WTC11 (cell line): ENCODE measurements around the gene NAA20. TPM values are rescaled to one million over a fixed set of nuclear protein-coding genes. Genes with fewer than 3 reads are reported as not detected.

Experiments used
- ATAC-seq: fragments of 200-7000 bp; cut with Tn5 transposase; 2 replicates; pipeline ENCODE4 v1.10.0; 2021; ENCODE audit warnings: mild to moderate bottlenecking, moderate library complexity
- CTCF ChIA-PET: fragments of 300-600 bp; sonication (Branson Sonifier 250); formaldehyde crosslinking; loops from one replicate; lab custom pipeline; 2021; ENCODE audit warnings: antibody characterized with exemption; lab: Charles Lee
- POLR2A ChIA-PET: fragments of 350-600 bp; sonication (Branson Sonifier 250); formaldehyde crosslinking; loops from one replicate; lab custom pipeline; 2021; ENCODE audit warnings: antibody characterized with exemption; lab: Charles Lee
- DNase-seq: peaks from one replicate; pipeline ENCODE4 v3.0.0; 2021; ENCODE audit warnings: low spot score
- H3K27ac Mint-ChIP-seq: 2 replicates; pipeline ENCODE4 v1.8.0; 2021; ENCODE audit warnings: mixed read lengths
- H3K27me3 Mint-ChIP-seq: 2 replicates; pipeline ENCODE4 v1.8.0; 2021; ENCODE audit warnings: low read depth, mild to moderate bottlenecking, moderate library complexity, mixed read lengths
- H3K36me3 Mint-ChIP-seq: 2 replicates; pipeline ENCODE4 v1.8.0; 2021; ENCODE audit warnings: mixed read lengths
- H3K4me1 Mint-ChIP-seq: 2 replicates; pipeline ENCODE4 v1.8.0; 2022; ENCODE audit warnings: mixed read lengths
- H3K4me3 Mint-ChIP-seq: 2 replicates; pipeline ENCODE4 v1.8.0; 2021; ENCODE audit warnings: mild to moderate bottlenecking, moderate library complexity, mixed read lengths
- H3K9me3 Mint-ChIP-seq: 2 replicates; pipeline ENCODE4 v1.8.0; 2021; ENCODE audit warnings: mixed read lengths
- CREM ChIP-seq: sonication (generic); formaldehyde crosslinking; IDR thresholded peaks from 2 replicates; pipeline ENCODE4 v1.8.1; 2022; ENCODE audit warnings: mild to moderate bottlenecking, missing genetic modification reagents, moderate library complexity
- FOXP1 ChIP-seq: sonication (generic); formaldehyde crosslinking; IDR thresholded peaks from 2 replicates; pipeline ENCODE4 v1.8.0; 2022; ENCODE audit warnings: missing genetic modification reagents, mild to moderate bottlenecking, moderate library complexity, borderline replicate concordance
- NR1H2 ChIP-seq: sonication (generic); formaldehyde crosslinking; IDR thresholded peaks from 2 replicates; pipeline ENCODE4 v1.9.0; 2021; ENCODE audit warnings: mild to moderate bottlenecking, moderate library complexity, missing genetic modification reagents
- NR2C2 ChIP-seq: sonication (generic); formaldehyde crosslinking; IDR thresholded peaks from 2 replicates; pipeline ENCODE4 v1.8.0; 2022; ENCODE audit warnings: mild to moderate bottlenecking, missing genetic modification reagents
- PRRX2 ChIP-seq: fragments of 250-450 bp; sonication (Bioruptor Pico); IDR thresholded peaks from 2 replicates; pipeline ENCODE4 v1.8.0; 2021; ENCODE audit warnings: mild to moderate bottlenecking
- TP53 ChIP-seq: sonication (generic); formaldehyde crosslinking; IDR thresholded peaks from 2 replicates; pipeline ENCODE4 v1.8.1; 2023; ENCODE audit warnings: mild to moderate bottlenecking, missing genetic modification reagents
- ZNF121 ChIP-seq: sonication (generic); formaldehyde crosslinking; IDR thresholded peaks from 2 replicates; pipeline ENCODE4 v1.8.0; 2023; ENCODE audit warnings: missing genetic modification reagents
- total RNA-seq: library from RNA; stranded (reverse); gene quantifications from 3 replicates; pipeline ENCODE4 v1.2.3, GENCODE V29; 2021
- TF ChIP-seq, protein P1 (sequence below): sonication (generic); formaldehyde crosslinking; conservative IDR thresholded peaks from 2 replicates; pipeline ENCODE4 v1.8.1; 2023; ENCODE audit warnings: mild to moderate bottlenecking, low read depth, missing genetic modification reagents, moderate library complexity
- TF ChIP-seq, protein P2 (sequence below): fragments of 250-450 bp; sonication (Bioruptor Pico); conservative IDR thresholded peaks from 2 replicates; pipeline ENCODE4 v1.9.0; 2021; ENCODE audit warnings: mild to moderate bottlenecking
- TF ChIP-seq, protein P3 (sequence below): sonication (generic); formaldehyde crosslinking; IDR thresholded peaks from 2 replicates; pipeline ENCODE4 v1.8.1; 2023; ENCODE audit warnings: mild to moderate bottlenecking, missing genetic modification reagents
- TF ChIP-seq, protein P4 (sequence below): fragments of 200-600 bp; IDR thresholded peaks from 2 replicates; pipeline ENCODE4 v1.8.0; 2022; ENCODE audit warnings: antibody characterized with exemption
- TF ChIP-seq, protein P5 (sequence below): sonication (generic); formaldehyde crosslinking; IDR thresholded peaks from 2 replicates; pipeline ENCODE4 v1.8.1; 2022; ENCODE audit warnings: mild to moderate bottlenecking, missing genetic modification reagents, moderate library complexity, borderline replicate concordance
- TF ChIP-seq, protein P6 (sequence below): fragments of 250-450 bp; sonication (Bioruptor Pico); IDR thresholded peaks from 2 replicates; pipeline ENCODE4 v1.9.0; 2021; ENCODE audit warnings: mild to moderate bottlenecking, borderline replicate concordance
- TF ChIP-seq, protein P7 (sequence below): fragments of 250-450 bp; sonication (Bioruptor Pico); IDR thresholded peaks from 2 replicates; pipeline ENCODE4 v1.9.0; 2021; ENCODE audit warnings: mild to moderate bottlenecking

The NAA20 gene
- total RNA-seq, 1 experiment from 2014 or later, result 34.0 TPM

DNA sequence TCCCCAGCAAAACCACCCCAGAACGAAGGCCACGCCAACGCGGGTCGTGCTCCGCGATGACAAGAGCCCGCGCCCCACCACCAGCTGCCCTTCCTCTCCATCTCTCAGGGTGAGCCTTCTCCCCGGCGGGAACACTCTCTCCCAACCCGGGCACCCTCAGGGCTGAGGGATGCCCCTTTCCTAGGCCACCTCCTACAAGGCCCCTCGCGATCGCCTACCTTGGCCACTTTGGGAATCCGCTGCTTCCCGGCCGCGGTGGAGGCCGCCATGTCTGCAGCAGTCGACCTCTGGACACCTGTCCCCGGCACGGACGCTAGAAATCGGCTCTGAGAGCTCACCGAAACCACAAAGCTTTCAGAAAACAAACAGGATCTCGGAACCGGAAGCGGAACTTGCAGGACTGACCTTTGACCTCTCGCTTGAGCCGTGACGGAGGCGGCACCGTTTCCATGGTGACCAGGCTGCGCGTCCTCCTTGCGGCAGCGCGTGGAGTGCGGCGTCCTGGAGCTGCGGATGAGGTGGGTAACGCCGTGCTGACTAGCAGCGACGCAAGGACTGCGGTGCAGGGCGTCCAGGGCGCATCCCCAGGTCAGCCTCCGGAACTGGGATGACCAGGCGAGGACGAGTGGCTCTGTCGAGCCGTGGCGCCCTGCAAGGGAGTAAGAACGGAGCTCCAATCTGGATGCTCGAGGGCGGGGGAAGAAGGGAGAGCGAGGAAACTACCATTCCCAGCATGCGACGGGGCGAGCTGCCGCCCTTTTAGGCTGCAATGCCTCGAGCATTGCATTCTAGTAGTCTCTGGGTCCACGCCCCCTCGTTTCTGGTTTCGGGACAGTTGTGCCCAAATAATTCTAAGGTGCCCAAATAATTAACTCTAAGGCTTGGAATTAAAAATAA lies 35.2 kb downstream of the NAA20 start, which contains the start of the genes CFAP61 and CRNKL1 (continued):
- peak; percentile 74; the same call in 1 of the 2 replicates for TF ChIP-seq CREM (CRISPR knock-in tag)
- peak; percentile 35; the same call in 1 of the 2 replicates for TF ChIP-seq TP53 (CRISPR knock-in tag)

DNA sequence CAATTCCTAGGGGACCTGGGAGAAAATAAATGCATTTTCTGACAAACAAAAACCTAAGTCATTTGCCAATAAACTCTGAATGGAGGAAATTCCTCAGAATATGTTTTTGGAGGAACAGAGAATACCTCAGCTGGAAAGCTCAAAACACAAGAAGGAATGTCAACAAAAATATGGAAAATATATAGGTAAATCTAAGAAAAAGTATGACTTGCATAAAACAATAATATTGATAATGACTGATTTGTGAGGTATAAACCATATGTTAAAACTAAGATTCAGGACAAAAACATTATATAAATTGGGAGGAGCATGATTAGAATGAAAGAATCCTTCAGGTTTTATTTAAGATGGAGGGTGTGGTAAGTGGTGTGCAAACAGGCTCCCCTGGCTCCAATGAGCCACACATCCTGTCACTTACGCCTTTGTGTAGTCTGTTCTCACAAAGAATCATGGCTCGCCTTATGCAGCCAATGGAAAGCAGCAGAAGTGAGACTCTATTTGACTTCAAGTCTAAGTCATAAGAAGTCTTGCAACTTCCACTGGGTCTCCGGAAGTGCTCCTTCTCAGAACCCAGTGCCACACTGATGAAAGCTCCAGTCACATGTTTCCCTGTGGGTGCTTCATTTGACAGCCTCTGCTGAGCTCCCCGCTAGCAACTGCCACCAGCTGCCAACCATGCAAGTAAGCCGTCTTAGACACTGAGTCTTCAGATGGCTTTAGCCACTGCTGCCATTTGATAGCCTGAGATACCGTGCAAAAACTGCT lies 43.3 kb downstream of the NAA20 start:
- Mint-ChIP-seq H3K4me3 (no peak overlapping the region), H3K27me3 (peaks cover 2% of the 10 kb centered on the region; the same call in 1 of the 2 replicates), H3K4me1 (peaks cover 6% of the 10 kb centered on the region), H3K9me3 (no peaks in the 10 kb centered on the region), H3K36me3 (no peaks in the 10 kb centered on the region), H3K27ac (no peak overlapping the region)
- CTCF ChIA-PET, result no interaction called here
- no peak for DNase-seq
- ATAC-seq, result no peak
- POLR2A ChIA-PET, result no interaction called here
- TF ChIP-seq, protein P1, sequence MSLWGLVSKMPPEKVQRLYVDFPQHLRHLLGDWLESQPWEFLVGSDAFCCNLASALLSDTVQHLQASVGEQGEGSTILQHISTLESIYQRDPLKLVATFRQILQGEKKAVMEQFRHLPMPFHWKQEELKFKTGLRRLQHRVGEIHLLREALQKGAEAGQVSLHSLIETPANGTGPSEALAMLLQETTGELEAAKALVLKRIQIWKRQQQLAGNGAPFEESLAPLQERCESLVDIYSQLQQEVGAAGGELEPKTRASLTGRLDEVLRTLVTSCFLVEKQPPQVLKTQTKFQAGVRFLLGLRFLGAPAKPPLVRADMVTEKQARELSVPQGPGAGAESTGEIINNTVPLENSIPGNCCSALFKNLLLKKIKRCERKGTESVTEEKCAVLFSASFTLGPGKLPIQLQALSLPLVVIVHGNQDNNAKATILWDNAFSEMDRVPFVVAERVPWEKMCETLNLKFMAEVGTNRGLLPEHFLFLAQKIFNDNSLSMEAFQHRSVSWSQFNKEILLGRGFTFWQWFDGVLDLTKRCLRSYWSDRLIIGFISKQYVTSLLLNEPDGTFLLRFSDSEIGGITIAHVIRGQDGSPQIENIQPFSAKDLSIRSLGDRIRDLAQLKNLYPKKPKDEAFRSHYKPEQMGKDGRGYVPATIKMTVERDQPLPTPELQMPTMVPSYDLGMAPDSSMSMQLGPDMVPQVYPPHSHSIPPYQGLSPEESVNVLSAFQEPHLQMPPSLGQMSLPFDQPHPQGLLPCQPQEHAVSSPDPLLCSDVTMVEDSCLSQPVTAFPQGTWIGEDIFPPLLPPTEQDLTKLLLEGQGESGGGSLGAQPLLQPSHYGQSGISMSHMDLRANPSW (CRISPR knock-in tag), result no peak
- TF ChIP-seq, protein P2, sequence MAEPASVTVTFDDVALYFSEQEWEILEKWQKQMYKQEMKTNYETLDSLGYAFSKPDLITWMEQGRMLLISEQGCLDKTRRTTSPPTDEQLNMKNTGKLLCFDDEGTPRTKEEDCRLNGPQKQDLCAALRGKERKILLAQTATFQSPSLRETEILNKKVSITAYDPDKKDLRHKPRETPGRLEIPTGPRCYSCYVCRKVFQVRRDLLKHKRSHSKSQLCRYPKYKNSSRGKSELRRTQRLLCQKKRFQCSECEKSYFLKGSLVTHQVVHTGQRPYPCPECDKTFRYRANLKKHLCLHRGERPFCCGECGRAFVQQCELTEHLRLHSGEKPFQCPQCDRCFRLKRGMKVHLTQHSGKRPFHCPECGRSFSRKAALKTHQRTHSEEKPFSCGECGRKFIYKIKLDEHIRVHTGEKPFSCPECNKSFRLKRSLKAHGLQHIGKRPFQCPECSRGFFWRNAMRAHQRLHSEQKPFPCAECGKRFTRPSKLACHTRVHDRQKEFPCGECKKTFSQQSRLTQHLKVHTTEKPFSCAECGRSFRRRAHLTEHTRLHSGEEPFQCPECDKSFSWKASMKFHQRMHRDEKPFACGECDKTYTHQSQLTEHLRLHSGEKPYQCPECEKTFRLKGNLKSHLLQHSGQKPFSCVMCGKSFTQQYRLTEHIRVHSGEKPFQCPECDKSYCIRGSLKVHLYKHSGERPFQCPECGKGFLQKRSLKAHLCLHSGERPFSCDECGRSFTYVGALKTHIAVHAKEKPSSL (CRISPR knock-in tag), result no peak
- TF ChIP-seq, protein P3, sequence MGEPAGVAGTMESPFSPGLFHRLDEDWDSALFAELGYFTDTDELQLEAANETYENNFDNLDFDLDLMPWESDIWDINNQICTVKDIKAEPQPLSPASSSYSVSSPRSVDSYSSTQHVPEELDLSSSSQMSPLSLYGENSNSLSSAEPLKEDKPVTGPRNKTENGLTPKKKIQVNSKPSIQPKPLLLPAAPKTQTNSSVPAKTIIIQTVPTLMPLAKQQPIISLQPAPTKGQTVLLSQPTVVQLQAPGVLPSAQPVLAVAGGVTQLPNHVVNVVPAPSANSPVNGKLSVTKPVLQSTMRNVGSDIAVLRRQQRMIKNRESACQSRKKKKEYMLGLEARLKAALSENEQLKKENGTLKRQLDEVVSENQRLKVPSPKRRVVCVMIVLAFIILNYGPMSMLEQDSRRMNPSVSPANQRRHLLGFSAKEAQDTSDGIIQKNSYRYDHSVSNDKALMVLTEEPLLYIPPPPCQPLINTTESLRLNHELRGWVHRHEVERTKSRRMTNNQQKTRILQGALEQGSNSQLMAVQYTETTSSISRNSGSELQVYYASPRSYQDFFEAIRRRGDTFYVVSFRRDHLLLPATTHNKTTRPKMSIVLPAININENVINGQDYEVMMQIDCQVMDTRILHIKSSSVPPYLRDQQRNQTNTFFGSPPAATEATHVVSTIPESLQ, result no peak
- TF ChIP-seq, protein P4, sequence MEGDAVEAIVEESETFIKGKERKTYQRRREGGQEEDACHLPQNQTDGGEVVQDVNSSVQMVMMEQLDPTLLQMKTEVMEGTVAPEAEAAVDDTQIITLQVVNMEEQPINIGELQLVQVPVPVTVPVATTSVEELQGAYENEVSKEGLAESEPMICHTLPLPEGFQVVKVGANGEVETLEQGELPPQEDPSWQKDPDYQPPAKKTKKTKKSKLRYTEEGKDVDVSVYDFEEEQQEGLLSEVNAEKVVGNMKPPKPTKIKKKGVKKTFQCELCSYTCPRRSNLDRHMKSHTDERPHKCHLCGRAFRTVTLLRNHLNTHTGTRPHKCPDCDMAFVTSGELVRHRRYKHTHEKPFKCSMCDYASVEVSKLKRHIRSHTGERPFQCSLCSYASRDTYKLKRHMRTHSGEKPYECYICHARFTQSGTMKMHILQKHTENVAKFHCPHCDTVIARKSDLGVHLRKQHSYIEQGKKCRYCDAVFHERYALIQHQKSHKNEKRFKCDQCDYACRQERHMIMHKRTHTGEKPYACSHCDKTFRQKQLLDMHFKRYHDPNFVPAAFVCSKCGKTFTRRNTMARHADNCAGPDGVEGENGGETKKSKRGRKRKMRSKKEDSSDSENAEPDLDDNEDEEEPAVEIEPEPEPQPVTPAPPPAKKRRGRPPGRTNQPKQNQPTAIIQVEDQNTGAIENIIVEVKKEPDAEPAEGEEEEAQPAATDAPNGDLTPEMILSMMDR, result no peak
- TF ChIP-seq, protein P5, sequence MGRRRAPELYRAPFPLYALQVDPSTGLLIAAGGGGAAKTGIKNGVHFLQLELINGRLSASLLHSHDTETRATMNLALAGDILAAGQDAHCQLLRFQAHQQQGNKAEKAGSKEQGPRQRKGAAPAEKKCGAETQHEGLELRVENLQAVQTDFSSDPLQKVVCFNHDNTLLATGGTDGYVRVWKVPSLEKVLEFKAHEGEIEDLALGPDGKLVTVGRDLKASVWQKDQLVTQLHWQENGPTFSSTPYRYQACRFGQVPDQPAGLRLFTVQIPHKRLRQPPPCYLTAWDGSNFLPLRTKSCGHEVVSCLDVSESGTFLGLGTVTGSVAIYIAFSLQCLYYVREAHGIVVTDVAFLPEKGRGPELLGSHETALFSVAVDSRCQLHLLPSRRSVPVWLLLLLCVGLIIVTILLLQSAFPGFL (CRISPR knock-in tag), result no peak
- TF ChIP-seq, protein P6, sequence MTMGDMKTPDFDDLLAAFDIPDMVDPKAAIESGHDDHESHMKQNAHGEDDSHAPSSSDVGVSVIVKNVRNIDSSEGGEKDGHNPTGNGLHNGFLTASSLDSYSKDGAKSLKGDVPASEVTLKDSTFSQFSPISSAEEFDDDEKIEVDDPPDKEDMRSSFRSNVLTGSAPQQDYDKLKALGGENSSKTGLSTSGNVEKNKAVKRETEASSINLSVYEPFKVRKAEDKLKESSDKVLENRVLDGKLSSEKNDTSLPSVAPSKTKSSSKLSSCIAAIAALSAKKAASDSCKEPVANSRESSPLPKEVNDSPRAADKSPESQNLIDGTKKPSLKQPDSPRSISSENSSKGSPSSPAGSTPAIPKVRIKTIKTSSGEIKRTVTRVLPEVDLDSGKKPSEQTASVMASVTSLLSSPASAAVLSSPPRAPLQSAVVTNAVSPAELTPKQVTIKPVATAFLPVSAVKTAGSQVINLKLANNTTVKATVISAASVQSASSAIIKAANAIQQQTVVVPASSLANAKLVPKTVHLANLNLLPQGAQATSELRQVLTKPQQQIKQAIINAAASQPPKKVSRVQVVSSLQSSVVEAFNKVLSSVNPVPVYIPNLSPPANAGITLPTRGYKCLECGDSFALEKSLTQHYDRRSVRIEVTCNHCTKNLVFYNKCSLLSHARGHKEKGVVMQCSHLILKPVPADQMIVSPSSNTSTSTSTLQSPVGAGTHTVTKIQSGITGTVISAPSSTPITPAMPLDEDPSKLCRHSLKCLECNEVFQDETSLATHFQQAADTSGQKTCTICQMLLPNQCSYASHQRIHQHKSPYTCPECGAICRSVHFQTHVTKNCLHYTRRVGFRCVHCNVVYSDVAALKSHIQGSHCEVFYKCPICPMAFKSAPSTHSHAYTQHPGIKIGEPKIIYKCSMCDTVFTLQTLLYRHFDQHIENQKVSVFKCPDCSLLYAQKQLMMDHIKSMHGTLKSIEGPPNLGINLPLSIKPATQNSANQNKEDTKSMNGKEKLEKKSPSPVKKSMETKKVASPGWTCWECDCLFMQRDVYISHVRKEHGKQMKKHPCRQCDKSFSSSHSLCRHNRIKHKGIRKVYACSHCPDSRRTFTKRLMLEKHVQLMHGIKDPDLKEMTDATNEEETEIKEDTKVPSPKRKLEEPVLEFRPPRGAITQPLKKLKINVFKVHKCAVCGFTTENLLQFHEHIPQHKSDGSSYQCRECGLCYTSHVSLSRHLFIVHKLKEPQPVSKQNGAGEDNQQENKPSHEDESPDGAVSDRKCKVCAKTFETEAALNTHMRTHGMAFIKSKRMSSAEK (CRISPR knock-in tag), result no peak
- TF ChIP-seq, protein P7, sequence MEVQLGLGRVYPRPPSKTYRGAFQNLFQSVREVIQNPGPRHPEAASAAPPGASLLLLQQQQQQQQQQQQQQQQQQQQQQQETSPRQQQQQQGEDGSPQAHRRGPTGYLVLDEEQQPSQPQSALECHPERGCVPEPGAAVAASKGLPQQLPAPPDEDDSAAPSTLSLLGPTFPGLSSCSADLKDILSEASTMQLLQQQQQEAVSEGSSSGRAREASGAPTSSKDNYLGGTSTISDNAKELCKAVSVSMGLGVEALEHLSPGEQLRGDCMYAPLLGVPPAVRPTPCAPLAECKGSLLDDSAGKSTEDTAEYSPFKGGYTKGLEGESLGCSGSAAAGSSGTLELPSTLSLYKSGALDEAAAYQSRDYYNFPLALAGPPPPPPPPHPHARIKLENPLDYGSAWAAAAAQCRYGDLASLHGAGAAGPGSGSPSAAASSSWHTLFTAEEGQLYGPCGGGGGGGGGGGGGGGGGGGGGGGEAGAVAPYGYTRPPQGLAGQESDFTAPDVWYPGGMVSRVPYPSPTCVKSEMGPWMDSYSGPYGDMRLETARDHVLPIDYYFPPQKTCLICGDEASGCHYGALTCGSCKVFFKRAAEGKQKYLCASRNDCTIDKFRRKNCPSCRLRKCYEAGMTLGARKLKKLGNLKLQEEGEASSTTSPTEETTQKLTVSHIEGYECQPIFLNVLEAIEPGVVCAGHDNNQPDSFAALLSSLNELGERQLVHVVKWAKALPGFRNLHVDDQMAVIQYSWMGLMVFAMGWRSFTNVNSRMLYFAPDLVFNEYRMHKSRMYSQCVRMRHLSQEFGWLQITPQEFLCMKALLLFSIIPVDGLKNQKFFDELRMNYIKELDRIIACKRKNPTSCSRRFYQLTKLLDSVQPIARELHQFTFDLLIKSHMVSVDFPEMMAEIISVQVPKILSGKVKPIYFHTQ (CRISPR knock-in tag), result no peak
- no peak for TF ChIP-seq NR2C2 (CRISPR knock-in tag)
- TF ChIP-seq FOXP1, result no peak
- TF ChIP-seq PRRX2 (CRISPR knock-in tag), result no peak
- no peak for TF ChIP-seq NR1H2 (CRISPR knock-in tag)
- TF ChIP-seq ZNF121 (CRISPR knock-in tag), result no peak
